Natural killer cell treated with Interleukin-12 subunit alpha and Interleukin-12 subunit beta and Interleukin-15 and Interleukin-18, amount 100 ng/mL, for 72 hours (primary cell): ENCODE measurements around the gene WDR3. TPM values are rescaled to one million over a fixed set of nuclear protein-coding genes. Genes with fewer than 3 reads are reported as not detected.
A peak's percentile ranks its signal among the peaks of the same experiment; 100 is the strongest.

Experiments used
- ATAC-seq, 2 donors: fragments of 150-1000 bp; cut with Tn5 transposase in 1 of 2; sonication (Bioruptor Pico), chemical (Tn5 transposase) in 1 of 2; 2 replicates each; pipeline ENCODE4 v1.10.0; 2021
- DNase-seq: peaks from one replicate; pipeline ENCODE4 v3.0.0; 2022; ENCODE audit warnings: low spot score
- H3K27ac Mint-ChIP-seq, 2 donors: 1 replicate in 1 of 2; 2 replicates in 1 of 2; pipeline ENCODE4 v1.8.0; 2022; ENCODE audit warnings: mixed read lengths in 2 of 2, mild to moderate bottlenecking in 1 of 2, moderate library complexity in 1 of 2
- H3K27me3 Mint-ChIP-seq, 2 donors: 1 replicate in 1 of 2; 2 replicates in 1 of 2; pipeline ENCODE4 v1.8.0; 2022; ENCODE audit warnings: mixed read lengths in 2 of 2
- H3K36me3 Mint-ChIP-seq: one replicate; pipeline ENCODE4 v1.8.0; 2022; ENCODE audit warnings: mixed read lengths
- H3K4me1 Mint-ChIP-seq, 2 donors: 1 replicate in 1 of 2; 2 replicates in 1 of 2; pipeline ENCODE4 v1.8.0; 2022; ENCODE audit warnings: low read depth in 2 of 2, mixed read lengths in 2 of 2, mild to moderate bottlenecking in 1 of 2
- H3K4me3 Mint-ChIP-seq: one replicate; pipeline ENCODE4 v1.8.0; 2022; ENCODE audit warnings: mixed read lengths
- H3K9me3 Mint-ChIP-seq: 2 replicates; pipeline ENCODE4 v1.8.0; 2022; ENCODE audit warnings: mixed read lengths
- total RNA-seq, 2 donors: library from RNA; stranded (reverse); gene quantifications; one replicate each; pipeline ENCODE4 v1.2.3, GENCODE V29; 2022

Gene WDR3
- total RNA-seq, 2 donors from 2014 or later, result 40.1 to 44.8 TPM

DNA sequence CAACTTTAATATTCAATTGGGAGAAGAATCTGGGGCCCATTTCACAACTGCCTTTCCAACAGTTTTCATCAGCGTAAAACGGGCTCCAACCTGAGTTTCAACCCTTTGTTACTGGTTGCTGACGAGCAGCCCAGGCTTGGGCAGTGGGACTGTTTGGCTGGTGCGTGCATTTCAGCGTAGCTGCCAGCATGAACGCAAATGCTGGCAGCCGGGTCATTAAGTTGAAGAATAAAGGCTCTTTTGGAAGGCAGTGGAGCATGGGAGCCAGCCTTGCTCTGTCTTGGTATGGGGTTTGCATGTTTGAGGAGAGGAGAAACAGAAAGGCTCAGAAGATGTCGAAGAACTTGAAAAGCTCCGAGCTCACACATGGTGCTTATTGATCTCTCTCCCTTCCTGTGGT, 40.7 kb downstream of the WDR3 start:
- H3K36me3 Mint-ChIP-seq, result no peaks in the 10 kb centered on the region

DNA sequence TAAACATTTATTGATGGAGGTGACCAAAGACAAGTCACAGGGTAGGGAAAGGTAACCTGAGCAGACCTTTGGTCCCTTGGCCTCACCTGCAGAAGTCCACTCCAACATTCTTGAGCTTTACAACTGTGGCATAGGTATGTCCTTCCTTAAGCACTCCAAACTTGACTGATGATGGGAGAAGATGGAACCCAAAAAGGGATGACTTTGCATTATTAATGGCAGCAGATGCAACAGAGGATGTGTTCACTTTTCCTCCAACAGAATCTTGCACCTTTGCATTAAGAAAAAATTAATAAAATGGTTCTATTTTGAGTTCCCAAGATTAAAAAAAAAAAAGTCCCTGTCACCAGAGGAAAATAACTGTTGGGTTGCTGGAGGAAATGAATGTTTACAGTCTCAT, 42.2 kb downstream of the WDR3 start:
- no peaks in the 10 kb centered on the region for H3K36me3 Mint-ChIP-seq
- H3K27ac Mint-ChIP-seq, result no peak overlapping the region
- H3K27me3 Mint-ChIP-seq, result peaks cover 0 to 4% of the 10 kb centered on the region in 2 donors
- no peak for DNase-seq
- no peaks in the 10 kb centered on the region for H3K4me1 Mint-ChIP-seq
- no peak for ATAC-seq
- no peaks in the 10 kb centered on the region for H3K9me3 Mint-ChIP-seq
- H3K4me3 Mint-ChIP-seq, result no peak overlapping the region

More for the DNA sequence above, 40.7 kb downstream of the WDR3 start:
- Mint-ChIP-seq H3K27ac (no peak overlapping the region), H3K4me1 (no peaks in the 10 kb centered on the region), H3K9me3 (no peaks in the 10 kb centered on the region), H3K27me3 (peaks cover 0 to 2% of the 10 kb centered on the region in 2 donors), H3K4me3 (no peak overlapping the region)
- DNase-seq (no peak), ATAC-seq (no peak)

DNA sequence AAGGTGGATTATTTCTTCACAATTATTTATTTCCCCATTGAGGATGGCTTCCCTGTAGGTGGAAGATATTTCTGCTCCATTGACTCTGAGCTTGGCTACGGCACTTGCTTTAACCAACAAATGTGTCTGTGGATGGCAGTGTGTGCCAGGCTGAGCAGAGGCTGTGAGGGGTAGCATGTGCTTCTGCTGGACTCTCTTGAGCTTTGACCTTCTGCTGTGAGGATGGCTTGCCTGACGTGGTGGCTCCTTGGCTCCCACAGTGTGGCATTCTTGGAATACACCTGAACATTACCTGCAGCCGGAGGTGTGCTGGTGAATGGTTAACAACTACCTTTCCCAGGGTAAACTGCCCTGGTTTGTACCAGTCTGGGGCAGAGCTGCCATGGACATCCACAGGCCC, 46.8 kb downstream of the WDR3 start:
- no peaks in the 10 kb centered on the region for H3K36me3 Mint-ChIP-seq
- H3K27me3 Mint-ChIP-seq, result peaks cover 0 to 4% of the 10 kb centered on the region in 2 donors
- H3K4me3 Mint-ChIP-seq, result no peak overlapping the region
- DNase-seq (no peak), ATAC-seq (peak in 1 of 2 donors; percentile 40)
- H3K9me3 Mint-ChIP-seq, result no peaks in the 10 kb centered on the region
- H3K4me1 Mint-ChIP-seq, result no peaks in the 10 kb centered on the region
- H3K27ac Mint-ChIP-seq, result no peak overlapping the region

DNA sequence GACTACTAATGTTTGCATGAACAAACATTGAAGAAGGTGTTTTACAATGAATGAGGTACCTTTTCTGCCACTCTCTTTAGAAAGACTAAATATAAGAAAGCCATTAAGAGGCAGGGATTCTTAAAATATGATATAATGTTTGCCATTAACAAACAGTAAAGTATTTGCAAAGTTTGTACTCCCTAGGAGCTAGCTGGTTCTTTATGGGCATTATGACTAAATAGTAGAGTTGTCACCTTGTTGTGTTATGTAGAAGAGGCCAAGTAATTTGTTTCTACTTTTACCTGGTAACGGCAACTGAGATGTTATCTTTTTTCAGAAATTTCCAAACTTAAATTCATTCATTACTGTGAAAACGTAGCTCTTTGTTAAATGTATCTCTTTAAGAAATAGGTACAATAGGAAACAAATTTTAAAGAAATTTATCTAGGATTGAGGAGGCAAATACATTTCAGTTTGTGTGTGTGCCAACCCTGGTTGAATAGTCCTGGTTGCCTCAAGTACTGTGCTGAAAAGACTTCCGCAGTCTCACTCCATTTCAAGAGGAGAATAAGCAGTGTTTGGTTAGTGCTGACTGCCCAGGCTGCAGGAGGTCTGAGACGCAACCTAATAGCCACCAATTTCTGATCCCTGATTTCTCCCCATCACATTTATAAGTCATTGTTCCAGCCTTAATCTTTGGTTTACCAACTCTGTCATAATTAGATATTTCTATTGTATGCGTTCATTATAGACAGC, 52.1 kb downstream of the WDR3 start:
- DNase-seq (no peak), ATAC-seq (no peak)
- H3K27ac Mint-ChIP-seq, result no peak overlapping the region
- no peak overlapping the region for H3K4me3 Mint-ChIP-seq
- H3K9me3 Mint-ChIP-seq, result no peaks in the 10 kb centered on the region
- no peaks in the 10 kb centered on the region for H3K36me3 Mint-ChIP-seq
- H3K4me1 Mint-ChIP-seq, result no peaks in the 10 kb centered on the region
- H3K27me3 Mint-ChIP-seq, result peaks cover 11 to 23% of the 10 kb centered on the region in 2 donors

DNA sequence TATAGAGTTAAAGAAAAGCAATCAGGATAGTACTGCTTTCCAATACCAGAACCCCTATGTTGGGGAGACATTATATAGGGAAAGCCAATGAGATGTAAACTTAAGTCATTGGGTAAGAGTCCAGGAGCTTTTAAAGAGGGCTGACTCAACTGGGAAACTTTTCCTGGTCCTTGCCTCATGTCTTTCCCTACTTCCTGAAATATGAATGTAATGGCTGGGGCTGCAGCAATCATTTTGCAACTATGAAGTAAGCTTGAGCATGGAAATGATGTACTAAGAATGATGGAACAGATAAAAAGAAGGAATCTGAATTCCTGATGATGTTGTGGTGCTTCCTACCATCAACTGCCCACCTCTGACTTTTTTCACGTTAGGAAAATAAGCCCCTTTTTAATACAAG, 55.7 kb downstream of the WDR3 start:
- H3K9me3 Mint-ChIP-seq, result no peaks in the 10 kb centered on the region
- H3K4me1 Mint-ChIP-seq, result no peaks in the 10 kb centered on the region
- H3K27me3 Mint-ChIP-seq, result peaks cover 11 to 32% of the 10 kb centered on the region in 2 donors
- no peak overlapping the region for H3K27ac Mint-ChIP-seq
- no peak overlapping the region for H3K4me3 Mint-ChIP-seq
- ATAC-seq (no peak), DNase-seq (no peak)
- no peaks in the 10 kb centered on the region for H3K36me3 Mint-ChIP-seq

DNA sequence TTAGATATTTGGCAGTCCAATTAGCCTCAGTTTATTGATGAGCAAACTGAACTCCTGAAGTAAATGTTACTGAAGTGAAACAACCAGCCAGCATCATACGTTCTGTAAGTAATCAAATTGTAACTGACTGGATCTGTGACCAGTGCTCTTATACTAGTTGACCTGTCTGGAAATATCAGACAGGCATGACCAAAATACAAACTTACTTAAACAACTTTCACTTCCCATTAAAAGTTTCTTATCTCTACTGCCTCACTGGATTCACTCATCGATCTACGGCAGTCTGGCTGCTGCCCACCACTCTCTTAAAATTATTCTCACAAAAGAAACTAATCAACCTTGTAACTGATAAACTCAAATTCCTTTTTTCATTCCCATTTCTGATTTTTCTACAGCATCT, 56.4 kb downstream of the WDR3 start:
- H3K27me3 Mint-ChIP-seq, result peaks cover 11 to 32% of the 10 kb centered on the region in 2 donors
- H3K27ac Mint-ChIP-seq, result no peak overlapping the region
- H3K9me3 Mint-ChIP-seq, result no peaks in the 10 kb centered on the region
- H3K36me3 Mint-ChIP-seq, result no peaks in the 10 kb centered on the region
- no peak overlapping the region for H3K4me3 Mint-ChIP-seq
- DNase-seq, result no peak
- no peaks in the 10 kb centered on the region for H3K4me1 Mint-ChIP-seq
- ATAC-seq, result no peak

DNA sequence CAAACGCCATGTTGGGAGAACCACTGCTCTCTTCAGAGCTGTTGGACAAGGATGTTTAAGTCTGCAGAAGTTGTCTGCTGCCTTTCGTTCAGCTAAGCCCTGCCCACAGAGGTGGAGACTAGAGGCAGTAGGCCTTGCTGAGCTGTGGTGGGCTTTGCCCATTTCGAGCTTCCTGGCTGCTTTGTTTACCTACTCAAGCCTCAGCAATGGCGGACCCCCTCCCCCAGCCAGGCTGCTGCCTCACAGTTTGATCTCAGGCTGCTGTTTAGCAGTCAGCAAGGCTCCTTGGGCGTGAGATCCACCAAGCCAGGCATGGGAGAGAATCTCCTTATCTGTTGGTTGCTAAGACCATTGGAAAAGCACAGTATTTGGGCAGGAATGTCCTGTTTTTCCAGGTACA, 74.8 kb downstream of the WDR3 start:
- H3K9me3 Mint-ChIP-seq, result peaks cover 13% of the 10 kb centered on the region
- H3K4me3 Mint-ChIP-seq, result no peak overlapping the region
- H3K27me3 Mint-ChIP-seq, result peaks cover 13 to 37% of the 10 kb centered on the region in 2 donors
- no peak overlapping the region for H3K27ac Mint-ChIP-seq
- ATAC-seq (no peak), DNase-seq (no peak)
- no peaks in the 10 kb centered on the region for H3K4me1 Mint-ChIP-seq
- peaks cover 10% of the 10 kb centered on the region for H3K36me3 Mint-ChIP-seq

DNA sequence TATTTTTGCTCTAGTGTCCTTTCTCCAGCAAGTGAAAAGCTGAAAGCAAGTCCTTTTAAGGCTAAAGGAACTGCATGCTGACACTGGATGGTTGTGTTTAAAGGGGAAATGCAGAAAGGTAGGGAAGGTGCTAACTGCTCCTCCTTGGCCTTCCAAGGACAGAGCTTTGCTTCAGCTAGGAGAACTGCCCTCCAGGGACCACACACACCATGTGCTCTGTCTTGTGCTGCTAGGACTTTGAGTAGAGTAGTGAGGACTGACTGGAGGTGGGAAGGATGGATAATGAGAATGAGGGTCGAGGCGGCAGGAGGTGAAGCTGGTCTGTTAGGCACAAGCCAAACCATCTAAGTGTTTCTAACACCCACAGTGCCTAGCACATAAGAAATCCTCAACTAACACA, 77.9 kb downstream of the WDR3 start:
- H3K36me3 Mint-ChIP-seq, result no peaks in the 10 kb centered on the region
- H3K27ac Mint-ChIP-seq, result no peak overlapping the region
- ATAC-seq (no peak), DNase-seq (no peak)
- no peaks in the 10 kb centered on the region for H3K4me1 Mint-ChIP-seq
- peaks cover 5 to 27% of the 10 kb centered on the region in 2 donors for H3K27me3 Mint-ChIP-seq
- no peak overlapping the region for H3K4me3 Mint-ChIP-seq
- peaks cover 8% of the 10 kb centered on the region for H3K9me3 Mint-ChIP-seq

DNA sequence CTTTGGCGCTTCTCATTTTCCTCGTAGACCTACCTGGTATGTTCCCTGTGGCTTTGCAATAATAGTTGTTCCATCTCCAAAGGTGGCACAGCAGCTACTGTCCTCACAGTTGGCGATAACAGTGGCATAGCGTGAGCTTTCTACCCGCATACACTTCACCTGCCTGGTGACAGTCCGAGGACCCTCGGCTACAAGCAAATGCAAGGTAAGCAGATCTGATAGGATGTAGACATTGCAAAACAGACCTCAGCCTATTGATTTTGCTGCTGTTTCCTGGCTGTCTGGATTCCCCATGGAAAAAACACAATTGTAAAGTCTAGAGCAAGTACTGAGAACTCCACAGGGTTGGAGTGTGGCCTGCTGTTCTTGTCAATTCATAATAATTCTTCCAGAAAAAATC, 78.5 kb downstream of the WDR3 start:
- Mint-ChIP-seq H3K27me3 (peaks cover 2 to 22% of the 10 kb centered on the region in 2 donors), H3K36me3 (no peaks in the 10 kb centered on the region), H3K4me3 (no peak overlapping the region), H3K9me3 (peaks cover 5% of the 10 kb centered on the region), H3K4me1 (no peaks in the 10 kb centered on the region), H3K27ac (no peak overlapping the region)
- ATAC-seq (no peak), DNase-seq (no peak)

DNA sequence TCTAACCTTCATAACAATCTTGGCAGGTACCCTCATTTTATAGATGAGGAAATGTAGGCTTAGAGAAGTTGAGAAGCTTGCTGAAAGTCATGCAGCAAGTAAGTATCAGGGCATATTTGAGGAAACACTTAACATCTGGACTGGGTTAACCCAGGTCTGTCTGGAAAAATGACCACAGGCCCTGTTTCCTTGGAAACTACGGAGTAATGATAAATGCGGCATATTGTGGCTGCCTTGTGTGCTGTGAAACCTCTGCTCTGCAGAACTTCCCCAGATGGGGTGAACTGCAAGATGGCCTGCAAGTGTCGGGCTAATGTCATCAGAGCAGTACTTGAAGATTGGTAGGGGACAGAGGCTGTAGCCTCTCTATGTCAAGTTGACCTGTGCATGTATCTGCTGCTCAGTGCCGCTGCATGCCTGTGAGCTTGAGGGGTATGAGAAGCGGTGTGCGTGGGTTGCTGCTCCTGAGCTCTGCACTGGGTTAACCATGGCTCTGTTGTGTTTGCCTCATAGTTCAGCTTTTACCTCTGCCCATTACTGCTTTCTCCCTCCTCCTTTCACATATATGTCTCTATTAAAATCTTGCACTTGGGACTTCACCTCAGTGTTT, 83.1 kb downstream of the WDR3 start:
- H3K9me3 Mint-ChIP-seq, result no peaks in the 10 kb centered on the region
- no peaks in the 10 kb centered on the region for H3K36me3 Mint-ChIP-seq

DNA sequence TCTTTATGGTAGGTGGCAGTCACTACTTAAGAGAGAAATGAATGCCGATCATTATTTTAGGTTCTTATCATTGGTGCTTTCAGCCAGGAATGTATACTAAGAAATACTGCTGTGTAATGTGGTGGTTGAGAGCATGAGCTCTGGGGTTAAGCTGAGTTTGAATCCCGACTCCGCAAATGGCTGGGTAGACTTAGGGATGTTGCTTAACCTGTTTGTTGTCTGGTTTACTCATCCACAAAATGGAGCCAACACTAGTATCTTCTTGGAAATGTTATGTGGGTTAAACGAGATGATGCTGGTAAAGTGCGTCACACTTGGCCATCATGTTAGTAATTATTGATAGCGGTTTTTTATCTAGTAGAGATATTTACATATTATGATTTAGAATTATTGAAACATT, 83.8 kb downstream of the WDR3 start:
- DNase-seq (no peak), ATAC-seq (no peak)
- Mint-ChIP-seq H3K36me3 (no peaks in the 10 kb centered on the region), H3K27ac (no peak overlapping the region), H3K27me3 (peaks cover 7 to 15% of the 10 kb centered on the region in 2 donors), H3K4me3 (no peak overlapping the region), H3K4me1 (no peaks in the 10 kb centered on the region), H3K9me3 (no peaks in the 10 kb centered on the region)

More for the DNA sequence above, 83.1 kb downstream of the WDR3 start:
- Mint-ChIP-seq H3K27ac (no peak overlapping the region), H3K4me1 (no peaks in the 10 kb centered on the region), H3K27me3 (peaks cover 7 to 13% of the 10 kb centered on the region in 2 donors), H3K4me3 (no peak overlapping the region)
- ATAC-seq (no peak), DNase-seq (no peak)

DNA sequence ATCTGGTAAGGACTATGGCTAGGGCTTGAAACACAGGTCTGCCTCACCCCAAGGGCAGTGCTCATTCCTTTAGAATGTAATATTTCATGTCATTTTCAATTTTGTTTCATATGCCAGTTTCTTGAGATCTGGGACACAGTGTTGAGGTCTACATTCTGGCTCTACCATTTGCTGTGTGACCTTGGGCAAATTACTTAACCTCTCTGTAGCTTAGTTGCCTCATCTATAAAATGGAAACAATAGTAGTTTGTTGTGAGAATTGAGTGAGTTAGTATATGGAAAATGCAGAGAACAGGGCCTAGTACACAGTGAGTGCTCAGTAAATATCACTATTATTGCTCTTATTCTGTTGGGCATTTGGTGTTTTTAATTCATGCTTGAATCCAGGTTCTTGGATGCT, 84.4 kb downstream of the WDR3 start:
- Mint-ChIP-seq H3K27ac (no peak overlapping the region), H3K27me3 (peaks cover 7 to 15% of the 10 kb centered on the region in 2 donors), H3K4me1 (no peaks in the 10 kb centered on the region), H3K36me3 (no peaks in the 10 kb centered on the region), H3K9me3 (no peaks in the 10 kb centered on the region), H3K4me3 (no peak overlapping the region)
- no peak for ATAC-seq
- DNase-seq, result no peak
